ENCODE data around the gene AIFM3.

DNA sequence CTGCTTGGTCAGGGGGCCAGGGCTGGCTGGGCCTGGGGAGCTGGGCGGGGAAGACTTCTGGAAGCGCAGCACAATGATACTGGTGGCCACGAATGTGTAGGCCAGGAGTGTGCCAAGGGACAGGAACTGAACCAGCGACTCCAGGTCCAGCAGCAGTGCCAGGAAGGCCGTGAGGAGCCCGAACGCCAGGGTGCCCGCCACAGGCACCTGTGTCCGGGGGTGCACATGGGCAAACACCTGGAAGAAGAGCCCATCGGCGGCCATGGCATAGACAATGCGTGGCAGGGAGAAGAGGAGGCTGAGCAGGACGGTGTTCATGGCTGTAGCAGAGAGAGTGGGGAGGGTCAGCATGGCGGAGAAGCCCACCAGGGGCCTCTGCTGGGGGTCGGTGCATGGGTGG is 63.0 kb downstream of the AIFM3 start:
- TF ChIP-seq, protein P1, sequence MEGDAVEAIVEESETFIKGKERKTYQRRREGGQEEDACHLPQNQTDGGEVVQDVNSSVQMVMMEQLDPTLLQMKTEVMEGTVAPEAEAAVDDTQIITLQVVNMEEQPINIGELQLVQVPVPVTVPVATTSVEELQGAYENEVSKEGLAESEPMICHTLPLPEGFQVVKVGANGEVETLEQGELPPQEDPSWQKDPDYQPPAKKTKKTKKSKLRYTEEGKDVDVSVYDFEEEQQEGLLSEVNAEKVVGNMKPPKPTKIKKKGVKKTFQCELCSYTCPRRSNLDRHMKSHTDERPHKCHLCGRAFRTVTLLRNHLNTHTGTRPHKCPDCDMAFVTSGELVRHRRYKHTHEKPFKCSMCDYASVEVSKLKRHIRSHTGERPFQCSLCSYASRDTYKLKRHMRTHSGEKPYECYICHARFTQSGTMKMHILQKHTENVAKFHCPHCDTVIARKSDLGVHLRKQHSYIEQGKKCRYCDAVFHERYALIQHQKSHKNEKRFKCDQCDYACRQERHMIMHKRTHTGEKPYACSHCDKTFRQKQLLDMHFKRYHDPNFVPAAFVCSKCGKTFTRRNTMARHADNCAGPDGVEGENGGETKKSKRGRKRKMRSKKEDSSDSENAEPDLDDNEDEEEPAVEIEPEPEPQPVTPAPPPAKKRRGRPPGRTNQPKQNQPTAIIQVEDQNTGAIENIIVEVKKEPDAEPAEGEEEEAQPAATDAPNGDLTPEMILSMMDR (IDR thresholded peaks at IDR 0.05) = no peak
- TF ChIP-seq POLR2A (IDR thresholded peaks at IDR 0.05) = no peak
